NCI-H187 treated with DMSO at 0.1 percent for 48 hours (cell line): Measurements from ENCODE around the gene PTPRN2.
A peak's percentile ranks its signal among the peaks of the same experiment; 100 is the strongest.

Source experiments
- DNase-seq: peaks from one replicate; lab custom pipeline; 2025; lab: John Stamatoyannopoulos, UW

PTPRN2 gene

DNA sequence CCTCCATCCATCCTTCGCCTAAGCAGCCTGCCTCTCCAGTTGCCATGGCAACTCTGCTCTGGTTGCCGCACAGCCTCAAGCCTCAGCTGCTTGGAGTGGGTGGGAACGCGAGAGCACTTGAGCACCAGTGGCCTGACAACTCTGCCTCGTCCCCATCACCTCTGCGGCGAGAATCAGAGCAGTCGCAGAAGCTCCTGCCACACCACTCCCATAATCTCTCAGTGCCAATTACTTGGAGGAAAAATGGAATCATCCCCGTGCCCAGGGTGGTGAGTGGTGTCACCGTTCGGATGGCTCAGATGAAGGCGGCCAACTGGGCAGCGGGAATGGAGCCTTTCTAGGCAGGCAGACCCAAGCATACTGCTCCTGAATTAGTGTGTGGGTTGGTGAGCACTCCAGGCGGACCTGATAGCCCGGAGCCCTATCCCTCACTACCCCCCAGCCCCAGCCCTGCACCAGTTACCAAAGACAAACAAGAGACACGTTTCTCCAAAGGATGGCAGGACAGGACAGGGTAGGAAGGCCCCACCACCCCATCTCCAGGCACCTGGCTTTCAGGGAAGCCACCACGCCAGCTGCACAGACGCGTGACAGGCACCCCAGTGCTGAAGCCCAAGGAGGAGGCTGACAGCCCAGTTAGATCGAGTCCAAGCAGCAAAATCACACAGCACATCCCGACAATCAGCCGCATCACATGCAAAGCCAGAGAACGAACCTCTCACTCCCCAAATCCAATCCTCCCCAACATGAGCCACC lies 335.4 kb downstream of the PTPRN2 start:
- peak; percentile 21 for DNase-seq

DNA sequence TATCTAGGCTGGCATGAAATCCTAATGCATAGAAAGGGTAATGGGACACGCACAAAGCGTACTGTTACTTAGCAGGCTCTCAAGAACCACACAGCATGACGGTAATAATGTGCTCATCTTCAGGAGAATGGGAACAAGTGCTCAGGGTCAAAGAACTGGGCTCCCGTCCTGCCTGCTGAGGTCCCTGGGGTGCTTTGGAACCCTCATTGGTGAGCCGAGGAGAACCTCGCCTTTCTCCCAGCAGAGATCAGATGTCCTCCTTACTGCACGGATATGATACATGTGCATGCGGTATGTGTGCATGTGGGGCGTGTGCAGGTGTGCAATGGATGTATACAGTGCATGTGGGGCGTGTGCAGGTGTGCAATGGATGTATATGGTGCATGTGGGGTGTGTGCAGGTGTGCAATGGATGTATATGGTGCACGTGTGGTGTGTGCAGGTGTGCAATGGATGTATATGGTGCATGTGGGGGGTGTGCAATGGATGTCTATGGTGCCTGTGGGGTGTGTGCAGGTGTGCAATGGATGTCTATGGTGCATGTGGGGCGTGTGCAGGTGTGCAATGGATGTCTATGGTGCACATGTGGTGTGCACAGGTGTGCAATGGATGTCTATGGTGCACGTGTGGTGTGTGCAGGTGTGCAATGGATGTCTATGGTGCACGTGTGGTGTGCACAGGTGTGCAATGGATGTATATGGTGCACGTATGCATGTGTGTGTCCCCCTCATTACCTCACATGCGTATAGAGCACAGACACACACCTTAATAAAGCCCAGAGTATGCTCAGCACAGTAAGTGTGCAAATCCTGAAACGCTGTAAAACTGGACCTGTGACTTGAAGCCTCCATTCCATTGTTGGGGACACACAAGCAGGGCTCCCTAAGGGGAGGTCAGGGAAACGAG lies 336.3 kb downstream of the PTPRN2 start:
- peak; percentile 88 for DNase-seq

DNA sequence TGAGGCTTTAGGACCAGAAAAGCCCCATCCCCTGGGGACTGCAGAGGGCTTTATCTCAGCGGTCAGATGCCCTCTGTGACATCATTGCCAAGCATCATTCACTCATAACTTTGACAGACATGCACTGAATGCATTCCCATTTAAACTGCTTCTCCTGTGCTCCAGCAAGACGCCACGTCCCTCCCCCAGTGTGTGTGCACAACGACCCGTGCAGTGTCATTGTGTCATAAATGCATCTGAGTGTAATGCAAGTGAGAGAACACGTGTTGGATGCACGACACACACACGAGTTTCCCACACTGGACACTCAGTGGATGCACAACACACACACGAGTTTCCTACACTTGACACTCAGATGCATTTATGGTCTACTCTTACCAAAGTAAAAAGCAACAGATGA lies 337.9 kb downstream of the PTPRN2 start:
- no peak for DNase-seq

- no peak for DNase-seq
Measured at GRCh38 chr7:158248816-158249215, 338.8 kb downstream of the PTPRN2 start.

DNA sequence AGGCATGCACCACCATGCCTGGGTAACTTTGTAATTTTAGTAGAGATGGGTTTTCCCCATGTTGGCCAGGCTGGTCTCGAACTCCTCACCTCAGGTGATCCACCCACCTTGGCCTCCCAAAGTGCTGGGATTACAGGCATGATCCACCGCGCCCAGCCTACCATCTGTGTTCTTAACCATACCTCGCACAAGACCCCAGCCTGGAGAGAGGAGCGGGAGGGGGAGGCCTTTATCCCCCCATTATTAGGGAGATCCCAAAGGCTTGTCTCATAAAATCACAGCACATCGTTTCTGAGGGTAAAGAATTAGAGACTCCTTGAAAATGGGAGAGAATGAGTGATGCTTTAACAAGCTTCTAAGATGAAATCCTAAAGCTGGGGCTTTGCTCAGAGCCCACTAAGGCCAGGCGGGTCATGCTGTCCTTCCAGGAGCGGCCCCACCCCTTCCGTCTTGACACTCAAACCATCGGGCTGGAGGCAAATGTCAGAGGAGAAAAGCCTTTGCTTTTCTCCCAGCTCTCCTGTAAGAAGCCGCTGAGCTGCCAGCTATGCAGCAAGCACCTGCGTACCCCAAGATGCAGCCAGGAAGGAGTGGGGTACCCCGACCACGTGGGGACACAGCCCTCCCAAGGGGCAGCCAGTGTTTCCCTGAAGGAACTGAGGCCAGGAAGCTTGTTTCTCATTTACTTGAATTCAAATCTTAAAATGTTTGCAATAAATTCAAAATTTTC lies 339.7 kb downstream of the PTPRN2 start:
- no peak for DNase-seq

GRCh38 chr7:158246960-158247673 lies 340.5 kb downstream of the PTPRN2 start:
- no peak for DNase-seq

GRCh38 chr7:158246272-158246959 lies 341.2 kb downstream of the PTPRN2 start:
- DNase-seq = no peak

GRCh38 chr7:158245724-158246041 lies 341.9 kb downstream of the PTPRN2 start:
- DNase-seq = no peak

DNA sequence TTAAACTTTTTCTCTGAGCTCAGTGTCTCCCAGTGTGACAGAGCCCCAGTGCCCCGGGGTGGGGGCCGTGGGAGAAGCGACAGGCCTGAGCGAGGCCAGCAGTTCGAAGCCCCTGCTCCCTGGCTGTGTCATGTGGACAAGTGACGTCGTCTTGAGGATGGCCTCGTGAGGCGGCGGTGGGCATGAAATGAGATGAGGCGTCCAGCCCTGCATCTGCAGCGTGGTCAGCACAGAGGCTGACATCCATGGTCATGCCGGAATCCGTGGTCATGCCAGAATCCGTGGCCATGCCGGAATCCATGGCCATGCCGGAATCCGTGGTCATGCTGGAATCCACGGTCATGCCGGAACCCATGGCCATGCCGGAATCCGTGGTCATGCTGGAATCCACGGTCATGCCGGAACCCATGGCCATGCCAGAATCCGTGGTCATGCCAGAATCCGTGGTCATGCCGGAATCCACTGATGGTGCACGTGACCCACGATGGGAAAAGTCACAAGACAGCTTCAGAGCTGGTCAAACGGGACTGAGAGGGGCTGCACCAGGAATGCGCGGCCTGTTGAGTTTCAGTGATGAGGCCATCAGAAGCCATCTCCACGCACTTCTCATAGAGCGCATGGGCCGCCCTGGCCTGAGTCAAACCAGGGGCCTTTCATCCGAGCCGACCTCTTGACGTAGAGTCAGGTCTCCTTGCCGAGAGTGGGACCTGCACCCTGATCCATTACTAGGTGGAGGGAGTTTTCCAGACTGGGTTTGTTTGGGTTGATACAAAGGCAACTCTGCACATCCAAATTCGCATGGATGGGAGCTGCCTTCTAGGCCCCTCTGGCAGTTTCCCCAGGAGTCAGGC lies 342.5 kb downstream of the PTPRN2 start:
- DNase-seq = no peak

DNA sequence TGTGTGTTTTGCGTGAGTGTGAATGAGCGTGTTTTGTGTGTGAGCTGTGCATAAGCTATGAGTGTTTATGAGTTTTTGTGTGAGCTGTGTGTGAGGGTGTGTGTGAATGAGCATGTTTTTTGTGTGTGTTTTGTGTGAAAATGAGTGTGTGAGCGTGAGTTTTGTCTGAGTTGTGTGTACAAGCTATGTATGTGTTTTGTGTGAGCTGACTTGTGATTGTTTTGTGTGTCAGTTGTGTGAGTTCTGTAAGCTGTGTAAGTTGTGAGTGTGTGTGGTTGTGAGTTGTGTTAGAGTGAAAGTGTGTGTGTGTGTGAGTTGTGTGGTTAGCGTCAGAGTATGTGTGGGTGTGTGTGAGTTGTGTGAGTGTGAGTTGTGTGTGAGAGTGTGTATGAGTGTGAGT lies 343.2 kb downstream of the PTPRN2 start:
- no peak for DNase-seq

GRCh38 chr7:158241919-158242318 lies 345.7 kb downstream of the PTPRN2 start:
- DNase-seq = no peak

DNA sequence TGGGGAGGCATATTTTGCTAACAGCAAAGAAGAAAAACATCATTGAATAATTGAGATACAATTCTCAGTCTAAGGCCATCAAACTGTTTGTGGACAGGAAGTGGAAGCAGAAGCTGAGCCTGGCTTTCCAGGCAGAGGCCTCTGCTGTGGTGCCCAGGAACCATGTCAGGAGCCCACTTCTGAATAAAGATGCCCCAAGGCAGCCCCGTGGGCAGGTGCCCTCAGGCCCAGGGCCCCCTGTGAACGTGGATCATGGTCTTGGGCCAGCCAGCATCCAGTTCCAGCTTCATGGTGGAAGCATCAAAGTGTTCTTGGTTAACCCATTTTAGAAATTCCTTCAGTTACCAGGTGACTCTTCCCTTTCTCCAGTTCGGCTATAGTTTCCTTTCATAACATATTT lies 346.8 kb downstream of the PTPRN2 start:
- no peak for DNase-seq

DNA sequence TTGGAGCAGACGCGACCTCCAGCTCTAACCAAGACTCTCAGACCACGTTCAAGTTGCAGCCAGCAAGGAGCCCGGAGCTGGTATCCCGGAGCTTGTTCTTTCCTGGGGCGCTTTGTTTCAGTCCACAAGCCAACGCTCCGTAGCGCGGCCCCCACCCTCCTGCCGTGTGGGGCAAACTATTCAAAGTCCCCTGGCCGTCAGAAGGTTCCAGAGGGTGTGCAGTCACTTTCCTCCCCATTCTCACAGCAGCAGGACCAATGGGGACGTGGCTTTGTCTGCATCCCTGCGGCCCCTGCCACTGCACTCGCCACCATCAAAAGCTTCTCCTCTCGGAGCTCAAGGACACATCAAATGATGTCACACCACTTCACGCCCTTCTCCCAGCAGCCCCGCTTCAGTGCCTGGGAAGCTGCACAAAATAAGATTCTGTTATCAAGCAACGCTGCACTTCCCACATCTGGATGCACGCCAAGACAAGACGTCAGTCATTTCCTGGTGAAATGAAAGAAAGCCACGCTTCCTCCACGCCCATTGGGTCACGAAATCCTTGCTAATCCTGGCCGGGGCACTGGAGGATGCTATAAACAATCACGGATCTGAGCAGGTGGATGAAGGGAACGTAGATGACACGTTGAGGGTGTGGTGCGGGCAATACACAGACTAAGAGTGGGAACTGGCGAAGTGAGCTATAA lies 348.2 kb downstream of the PTPRN2 start:
- peak; percentile 88 for DNase-seq

DNA sequence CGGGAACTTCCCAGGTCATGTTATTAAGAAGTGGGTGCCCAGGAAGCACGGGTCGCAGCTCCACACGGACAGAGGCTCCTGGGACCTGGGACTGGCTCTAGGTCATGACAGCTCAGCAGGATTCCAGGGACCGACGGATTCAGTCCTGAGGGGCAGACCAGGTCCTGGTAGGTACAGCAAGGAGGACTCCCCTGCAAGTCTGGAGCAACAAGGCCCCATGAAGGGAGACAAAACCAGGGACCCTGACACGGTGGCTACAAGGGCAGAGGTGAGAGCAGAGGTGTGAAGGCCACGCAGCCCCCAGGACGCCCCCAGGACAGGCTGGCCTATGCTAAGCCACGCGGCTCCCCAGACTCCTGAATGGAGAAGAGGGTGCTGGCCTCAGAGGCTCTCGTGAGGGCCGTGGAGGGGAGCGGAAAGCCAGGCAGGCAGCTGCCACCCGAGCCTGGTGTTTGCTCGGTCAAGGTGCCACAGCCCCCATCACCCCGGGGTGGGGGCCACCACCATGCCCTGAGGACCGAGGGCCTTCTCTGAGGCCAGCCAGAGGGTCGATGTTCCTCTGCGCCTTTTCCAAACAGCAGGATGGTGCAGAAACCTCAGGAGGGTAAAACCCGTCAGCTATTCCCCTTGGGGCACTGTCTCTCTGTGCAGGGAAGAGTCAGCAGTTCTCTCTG lies 348.9 kb downstream of the PTPRN2 start:
- no peak for DNase-seq

GRCh38 chr7:158237672-158238335 lies 349.8 kb downstream of the PTPRN2 start:
- peak; percentile 35 for DNase-seq

- no peak for DNase-seq
Measured at GRCh38 chr7:158236400-158236799, 351.2 kb downstream of the PTPRN2 start.

GRCh38 chr7:158235862-158236261 lies 351.8 kb downstream of the PTPRN2 start:
- DNase-seq = no peak

GRCh38 chr7:158229945-158230344 lies 357.7 kb downstream of the PTPRN2 start:
- no peak for DNase-seq

DNA sequence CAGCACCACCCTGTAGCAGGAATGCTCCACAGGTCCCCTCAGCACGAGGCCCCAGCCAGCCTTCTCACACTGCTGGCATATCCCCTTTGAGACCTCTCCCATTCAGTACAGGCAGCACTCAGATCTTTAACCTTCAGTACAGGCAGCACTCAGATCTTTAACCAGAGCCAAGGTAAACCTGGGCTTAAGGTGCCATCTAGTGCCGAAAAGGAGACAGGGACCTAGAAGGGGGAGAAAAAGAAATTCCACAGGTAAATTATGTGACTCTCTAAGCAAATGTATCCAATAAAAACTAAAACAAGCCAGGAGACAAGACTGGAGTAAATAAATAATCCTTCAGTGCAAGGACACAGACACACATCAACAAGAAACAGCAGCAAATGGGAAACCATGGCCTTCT lies 358.6 kb downstream of the PTPRN2 start:
- DNase-seq = no peak
